ENCODE results near the gene TMC6. TPM values are rescaled to one million over a fixed set of nuclear protein-coding genes. Genes with fewer than 3 reads are reported as not detected.

TMC6 gene
- total and polyA plus RNA-seq, 2 of the 4 experiments (the other 2 are of a cell fraction) = 0.19 TPM; not detected in 1

DNA sequence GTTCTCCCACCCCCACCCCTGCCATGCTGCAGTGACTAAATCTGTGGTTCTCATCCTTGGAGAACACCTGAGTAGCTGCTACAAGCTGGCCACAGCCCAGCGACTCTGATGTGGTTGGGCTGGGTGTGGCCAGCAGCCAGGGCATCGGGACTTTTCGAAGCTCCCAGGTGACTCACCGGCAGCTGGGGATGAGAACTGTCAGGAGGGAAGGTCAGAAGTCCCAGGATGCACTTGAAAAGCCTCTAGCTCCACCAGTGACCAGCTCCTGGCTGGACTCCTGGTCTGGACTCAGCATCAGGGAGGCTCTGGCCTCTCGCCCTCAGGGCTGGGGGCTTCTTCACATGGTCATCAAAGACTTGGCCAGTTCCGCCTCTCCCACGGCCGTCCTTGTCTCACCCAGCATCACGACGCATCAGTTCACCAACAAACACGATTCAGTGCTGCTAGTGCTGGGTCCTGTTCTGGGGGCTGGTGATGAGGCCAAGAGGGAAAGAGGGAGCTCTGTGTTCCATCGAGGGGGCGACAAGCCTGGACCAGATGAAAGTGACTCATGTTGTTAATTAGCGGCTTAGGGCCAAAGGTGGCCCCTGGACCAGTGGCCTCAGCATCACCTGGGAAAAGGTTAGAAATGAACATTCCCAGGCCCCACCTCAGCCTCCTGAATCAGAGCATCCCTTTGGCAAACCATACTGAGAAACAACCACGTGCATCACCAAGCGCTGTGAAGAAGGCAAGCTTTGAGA, 13.7 kb upstream of the TMC6 start:
- H2BK15ac ChIP-seq (ENCODE audit: low read depth, low read length) = no peak overlapping the region
- DNase-seq = peak; percentile 81
- POLR2A ChIA-PET (ENCODE audit: unreplicated experiment) = no interaction called here

More for the DNA sequence above, 13.7 kb upstream of the TMC6 start:
- Histone ChIP-seq H3K4me1 (ENCODE audit: control insufficient read depth, insufficient read depth, low read length) (peaks cover 3% of the 10 kb centered on the region; the same call in 1 of the 2 replicates), H3K14ac (replicated peaks; ENCODE audit: low read depth, low read length) (no peak overlapping the region), H4K5ac (ENCODE audit: low read depth, low read length) (no peak overlapping the region), H4K91ac (ENCODE audit: insufficient read depth, low read depth, low read length) (no peak overlapping the region), H4K20me1 (ENCODE audit: insufficient read depth, low read length) (no peaks in the 10 kb centered on the region), H2BK20ac (ENCODE audit: low read depth, low read length) (no peak overlapping the region), H2AFZ (replicated peaks; ENCODE audit: low read length, poor library complexity) (peak overlapping the region; percentile 43), H3K4ac (ENCODE audit: low read depth, low read length) (no peak overlapping the region), H2AK9ac (replicated peaks; ENCODE audit: low read depth, low read length, poor library complexity) (peak overlapping the region; percentile 42), H4K8ac (ENCODE audit: low read depth in 2 of 2, low read length in 2 of 2) (no peak overlapping the region), H2AK5ac (ENCODE audit: low read depth, low read length) (peak overlapping the region; percentile 46; the same call in 1 of the 2 replicates), H3K18ac (ENCODE audit: low read depth, low read length) (no peak overlapping the region), H3K27me3 (ENCODE audit: control insufficient read depth, insufficient read depth, low read length) (no peaks in the 10 kb centered on the region; the same call in 1 of the 2 replicates), H2BK5ac (ENCODE audit: low read depth, low read length, poor library complexity, severe bottlenecking) (no peak overlapping the region), H2BK120ac (ENCODE audit: low read depth, low read length) (no peak overlapping the region), H3K9me3 (ENCODE audit: control insufficient read depth, insufficient read depth, low read length) (no peaks in the 10 kb centered on the region), H3K4me2 (ENCODE audit: low read depth, low read length) (no peak overlapping the region), H3K56ac (ENCODE audit: extremely low read depth, insufficient read depth, low read length) (no peak overlapping the region), H3K9me1 (ENCODE audit: insufficient read depth, low read length) (no peaks in the 10 kb centered on the region), H3K79me1 (ENCODE audit: low read depth in 1 of 2, low read length in 2 of 2) (no peaks in the 10 kb centered on the region), H3K23ac (ENCODE audit: low read depth, low read length) (no peak overlapping the region), H3K4me3 (ENCODE audit: insufficient read depth, low read depth, low read length) (no peak overlapping the region), H3K9ac (ENCODE audit: low read depth, low read length) (no peak overlapping the region), H3K36me3 (ENCODE audit: control insufficient read depth, insufficient read depth, low read length) (no peaks in the 10 kb centered on the region), H3K27ac (ENCODE audit: insufficient read depth, low read length) (no peak overlapping the region)
- CTCF ChIA-PET = no interaction called here
- in situ Hi-C loops (cut with MboI; ENCODE audit: low sequenced_read_pairs) = no loop called here
- ATAC-seq (ENCODE audit: low read depth) = no peak
- no peak for TF ChIP-seq MAZ (IDR thresholded peaks at IDR 0.05; ENCODE audit: borderline replicate concordance, low read depth, low read length)
- TF ChIP-seq RCOR1 (IDR thresholded peaks at IDR 0.05; ENCODE audit: insufficient replicate concordance, low read length) = no peak
- TF ChIP-seq MAFK (IDR thresholded peaks at IDR 0.05; ENCODE audit: low read depth, low read length) = no peak
- TF ChIP-seq FOS (IDR thresholded peaks at IDR 0.05; ENCODE audit: low read depth, low read length) = no peak
- dilution Hi-C loops (cut with HindIII; ENCODE audit: low sequenced_read_pairs, unreplicated experiment) = no loop called here
- intact Hi-C loops (cut with micrococcal nuclease) = no loop called here
- 70% methylated on average over 2 of the region's 16 CpGs; no CpG with 5 or more reads in 1 of the 2 experiments for WGBS, 2 experiments (ENCODE audit: extremely low coverage in 2 of 2, insufficient read length in 1 of 2)
- BruUV-seq (replicated peaks) = no TSS peak

Measured in IMR-90 (cell line).